HepG2 (cell line): ENCODE results near the gene MAPK13. TPM values are rescaled to one million over a fixed set of nuclear protein-coding genes. Genes with fewer than 3 reads are reported as not detected.

Source experiments
- ATF6 ChIP-seq: sonication (generic); formaldehyde crosslinking; conservative IDR thresholded peaks from 2 replicates; pipeline ENCODE4 v1.4.0; 2020; ENCODE audit warnings: missing genetic modification reagents
- CEBPZ ChIP-seq: IDR thresholded peaks from 2 replicates; pipeline ENCODE4 v1.6.1; 2012; ENCODE audit warnings: low read length, improper control_type of control experiment
- NCOA1 ChIP-seq: sonication (generic); formaldehyde crosslinking; IDR thresholded peaks from 2 replicates; pipeline ENCODE4 v1.9.0; 2021; ENCODE audit warnings: missing genetic modification reagents
- NFATC3 ChIP-seq: sonication (generic); formaldehyde crosslinking; IDR thresholded peaks from 2 replicates; pipeline ENCODE4 v1.5.1; 2020; ENCODE audit warnings: mild to moderate bottlenecking, missing genetic modification reagents
- PRMT3 ChIP-seq: sonication (generic); formaldehyde crosslinking; IDR thresholded peaks from 2 replicates; pipeline ENCODE4 v1.8.1; 2022; ENCODE audit warnings: low read depth, mild to moderate bottlenecking, moderate library complexity, missing genetic modification reagents, borderline replicate concordance
- SMC3 ChIP-seq: IDR thresholded peaks from 2 replicates; pipeline ENCODE4 v1.6.1; 2011; ENCODE audit warnings: low read length, improper control_type of control experiment
- ZBTB20 ChIP-seq: sonication (generic); formaldehyde crosslinking; IDR thresholded peaks from 2 replicates; pipeline ENCODE4 v1.8.1; 2023; ENCODE audit warnings: missing genetic modification reagents, low read depth, mild to moderate bottlenecking, borderline replicate concordance
- ZHX1 ChIP-seq: sonication (generic); formaldehyde crosslinking; IDR thresholded peaks from 2 replicates; pipeline ENCODE4 v1.8.1; 2022; ENCODE audit warnings: low read depth, mild to moderate bottlenecking, missing genetic modification reagents
- ZMYM3 ChIP-seq: sonication (generic); formaldehyde crosslinking; IDR thresholded peaks from 2 replicates; pipeline ENCODE4 v1.5.1; 2020; ENCODE audit warnings: mild to moderate bottlenecking, missing genetic modification reagents
- ZNF460 ChIP-seq: sonication (generic); formaldehyde crosslinking; IDR thresholded peaks from 2 replicates; pipeline ENCODE4 v1.5.1; 2020; ENCODE audit warnings: missing genetic modification reagents, mild to moderate bottlenecking, borderline replicate concordance
- ZNF775 ChIP-seq: sonication (generic); formaldehyde crosslinking; IDR thresholded peaks from 2 replicates; pipeline ENCODE4 v1.4.0; 2020; ENCODE audit warnings: missing genetic modification reagents, mild to moderate bottlenecking, moderate library complexity, borderline replicate concordance
- ZNF788 ChIP-seq: sonication (generic); formaldehyde crosslinking; IDR thresholded peaks from 2 replicates; pipeline ENCODE4 v1.5.0; 2020; ENCODE audit warnings: mild to moderate bottlenecking, missing genetic modification reagents, borderline replicate concordance
- polyA plus RNA-seq, 8 experiments: library from polyadenylated mRNA; depleted of rRNA in 3 of 8; stranded (reverse) in 7 of 8; unstranded in 1 of 8; fragments of >200 nt; fragmentation: Illumina TruSeq in 4 of 8; extraction: Trizol in 4 of 8; gene quantifications; 2 replicates each; pipeline versions ENCODE4 v1.2.1 to v1.2.3, GENCODE V29; 2011 to 2016; ENCODE audit warnings: low read depth in 4 of 8, missing spikeins in 1 of 8, mixed read lengths in 1 of 8; ENCODE audit not compliant: insufficient read depth in 1 of 8
- total RNA-seq, 5 experiments: library from RNA; depleted of rRNA; stranded (reverse); fragments of >200 nt; fragmentation: Illumina TruSeq; extraction: Trizol; gene quantifications; 2 replicates each; pipeline ENCODE4 v1.2.3, GENCODE V29; 2016; ENCODE audit warnings: low read depth in 1 of 5
- TF ChIP-seq, protein P1 (sequence below): sonication (generic); formaldehyde crosslinking; IDR thresholded peaks from 2 replicates; pipeline ENCODE4 v1.8.1; 2023; ENCODE audit warnings: mild to moderate bottlenecking, missing genetic modification reagents
- TF ChIP-seq, protein P2 (sequence below): sonication (generic); formaldehyde crosslinking; IDR thresholded peaks from 2 replicates; pipeline ENCODE4 v1.4.0; 2020; ENCODE audit warnings: mild to moderate bottlenecking, missing genetic modification reagents

The MAPK13 gene
- total and polyA plus RNA-seq, 2 of the 13 experiments (the other 11 are each of a cell fraction or from before 2014, with no cell fraction given) = 12.7 to 43.4 TPM

- TF ChIP-seq, protein P1, sequence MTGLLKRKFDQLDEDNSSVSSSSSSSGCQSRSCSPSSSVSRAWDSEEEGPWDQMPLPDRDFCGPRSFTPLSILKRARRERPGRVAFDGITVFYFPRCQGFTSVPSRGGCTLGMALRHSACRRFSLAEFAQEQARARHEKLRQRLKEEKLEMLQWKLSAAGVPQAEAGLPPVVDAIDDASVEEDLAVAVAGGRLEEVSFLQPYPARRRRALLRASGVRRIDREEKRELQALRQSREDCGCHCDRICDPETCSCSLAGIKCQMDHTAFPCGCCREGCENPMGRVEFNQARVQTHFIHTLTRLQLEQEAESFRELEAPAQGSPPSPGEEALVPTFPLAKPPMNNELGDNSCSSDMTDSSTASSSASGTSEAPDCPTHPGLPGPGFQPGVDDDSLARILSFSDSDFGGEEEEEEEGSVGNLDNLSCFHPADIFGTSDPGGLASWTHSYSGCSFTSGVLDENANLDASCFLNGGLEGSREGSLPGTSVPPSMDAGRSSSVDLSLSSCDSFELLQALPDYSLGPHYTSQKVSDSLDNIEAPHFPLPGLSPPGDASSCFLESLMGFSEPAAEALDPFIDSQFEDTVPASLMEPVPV (CRISPR knock-in tag) = no peak
- TF ChIP-seq, protein P2, sequence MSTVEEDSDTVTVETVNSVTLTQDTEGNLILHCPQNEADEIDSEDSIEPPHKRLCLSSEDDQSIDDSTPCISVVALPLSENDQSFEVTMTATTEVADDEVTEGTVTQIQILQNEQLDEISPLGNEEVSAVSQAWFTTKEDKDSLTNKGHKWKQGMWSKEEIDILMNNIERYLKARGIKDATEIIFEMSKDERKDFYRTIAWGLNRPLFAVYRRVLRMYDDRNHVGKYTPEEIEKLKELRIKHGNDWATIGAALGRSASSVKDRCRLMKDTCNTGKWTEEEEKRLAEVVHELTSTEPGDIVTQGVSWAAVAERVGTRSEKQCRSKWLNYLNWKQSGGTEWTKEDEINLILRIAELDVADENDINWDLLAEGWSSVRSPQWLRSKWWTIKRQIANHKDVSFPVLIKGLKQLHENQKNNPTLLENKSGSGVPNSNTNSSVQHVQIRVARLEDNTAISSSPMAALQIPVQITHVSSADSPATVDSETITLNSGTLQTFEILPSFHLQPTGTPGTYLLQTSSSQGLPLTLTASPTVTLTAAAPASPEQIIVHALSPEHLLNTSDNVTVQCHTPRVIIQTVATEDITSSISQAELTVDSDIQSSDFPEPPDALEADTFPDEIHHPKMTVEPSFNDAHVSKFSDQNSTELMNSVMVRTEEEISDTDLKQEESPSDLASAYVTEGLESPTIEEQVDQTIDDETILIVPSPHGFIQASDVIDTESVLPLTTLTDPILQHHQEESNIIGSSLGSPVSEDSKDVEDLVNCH (CRISPR knock-in tag) = no peak
- no peak for TF ChIP-seq CEBPZ
- TF ChIP-seq ZBTB20 = no peak
- peak; percentile 74 for TF ChIP-seq SMC3
- no peak for TF ChIP-seq PRMT3
- TF ChIP-seq ZNF775 = no peak
- TF ChIP-seq NCOA1 = no peak
- no peak for TF ChIP-seq ZNF460 (CRISPR knock-in tag)
- no peak for TF ChIP-seq NFATC3 (CRISPR knock-in tag)
- TF ChIP-seq ZMYM3 = no peak
- TF ChIP-seq ZNF788 = 0 out of 2 replicates have a peak, but pooled peaks have one; percentile 15
- TF ChIP-seq ATF6 (CRISPR knock-in tag) = no peak
- no peak for TF ChIP-seq ZHX1 (CRISPR knock-in tag)
Observed at GRCh38 chr6:36123270-36124139, 6.8 kb upstream of the MAPK13 start (continued).
